Effector CD8-positive, alpha-beta T cell (primary cell): ENCODE measurements around the gene AK5.

Experiments used
- DNase-seq: peaks from one replicate; lab custom pipeline; 2025; lab: John Stamatoyannopoulos, UW

AK5 gene

GRCh38 chr1:77589231-77589630 lies 307.4 kb downstream of the AK5 start:
- no peak for DNase-seq

GRCh38 chr1:77590651-77591050 lies 308.8 kb downstream of the AK5 start:
- DNase-seq: no peak

GRCh38 chr1:77592906-77593305 lies 311.1 kb downstream of the AK5 start:
- no peak for DNase-seq

GRCh38 chr1:77594366-77595112 lies 312.7 kb downstream of the AK5 start:
- no peak for DNase-seq

GRCh38 chr1:77597310-77597709 lies 315.5 kb downstream of the AK5 start:
- no peak for DNase-seq

GRCh38 chr1:77605246-77606026 lies 323.6 kb downstream of the AK5 start:
- no peak for DNase-seq

GRCh38 chr1:77608893-77609292 lies 327.1 kb downstream of the AK5 start:
- DNase-seq: no peak
